SU-DHL-6 (cell line): ENCODE data around the gene CDCA3.

Experiments
- CTCF ChIP-seq: fragments of 200-600 bp; sonication (generic); IDR thresholded peaks from one replicate; pipeline ENCODE4 v1.5.1; 2017; ENCODE audit warnings: antibody characterized with exemption, mild to moderate bottlenecking, low read length, moderate library complexity; ENCODE audit not compliant: insufficient read depth, poor library complexity, severe bottlenecking
- EZH2phosphoT487 ChIP-seq: fragments of 200-600 bp; sonication (generic), shearing (Covaris generic); conservative IDR thresholded peaks from 2 replicates; pipeline ENCODE4 v1.6.1; 2018; ENCODE audit warnings: mild to moderate bottlenecking, antibody characterized with exemption, low read length, moderate library complexity, mixed read lengths

GRCh38 chr12:6840761-6841515 is 10.1 kb downstream of the CDCA3 start, which contains the start of gene GNB3:
- TF ChIP-seq CTCF (no peak), EZH2phosphoT487 (no peak)
